HepG2 (cell line): ENCODE measurements around the gene ARL3. TPM values are rescaled to one million over a fixed set of nuclear protein-coding genes. Genes with fewer than 3 reads are reported as not detected.
A peak's percentile ranks its signal among the peaks of the same experiment; 100 is the strongest.

ENCODE experiments used
- AKAP8 ChIP-seq: sonication (generic); formaldehyde crosslinking; IDR thresholded peaks from 2 replicates; pipeline ENCODE4 v1.5.1; 2020; ENCODE audit warnings: mild to moderate bottlenecking, missing genetic modification reagents
- CREM ChIP-seq, 2 experiments: sonication (generic) in 1 of 2; formaldehyde crosslinking in 1 of 2; IDR thresholded peaks; 2 replicates each; pipeline versions ENCODE4 v1.4.0 to v1.6.1; 2016 to 2020; ENCODE audit warnings: antibody characterized with exemption in 1 of 2, mild to moderate bottlenecking in 1 of 2, missing genetic modification reagents in 1 of 2
- GABPB1 ChIP-seq: IDR thresholded peaks from 2 replicates; pipeline ENCODE4 v1.6.1; 2016; ENCODE audit warnings: mild to moderate bottlenecking, missing genetic modification reagents, moderate library complexity, missing compliant biosample characterization
- MEF2D ChIP-seq: sonication (generic); formaldehyde crosslinking; IDR thresholded peaks from 2 replicates; pipeline ENCODE4 v1.5.1; 2020; ENCODE audit warnings: mild to moderate bottlenecking, missing genetic modification reagents
- MYPOP ChIP-seq: sonication (generic); formaldehyde crosslinking; IDR thresholded peaks from 2 replicates; pipeline ENCODE4 v1.8.1; 2023; ENCODE audit warnings: mild to moderate bottlenecking, moderate library complexity, missing genetic modification reagents
- MZF1 ChIP-seq: sonication (generic); formaldehyde crosslinking; IDR thresholded peaks from 2 replicates; pipeline ENCODE4 v1.8.1; 2023; ENCODE audit warnings: mild to moderate bottlenecking, missing genetic modification reagents, borderline replicate concordance
- NFATC3 ChIP-seq: sonication (generic); formaldehyde crosslinking; IDR thresholded peaks from 2 replicates; pipeline ENCODE4 v1.5.1; 2020; ENCODE audit warnings: mild to moderate bottlenecking, missing genetic modification reagents
- NFKBIZ ChIP-seq: IDR thresholded peaks from 2 replicates; pipeline ENCODE4 v1.6.1; 2018; ENCODE audit warnings: missing genetic modification reagents, missing compliant biosample characterization
- PBX2 ChIP-seq: IDR thresholded peaks from 2 replicates; pipeline ENCODE4 v1.6.1; 2016; ENCODE audit warnings: control low read depth
- POGZ ChIP-seq: sonication (generic); formaldehyde crosslinking; IDR thresholded peaks from 2 replicates; pipeline ENCODE4 v1.4.0; 2020; ENCODE audit warnings: mild to moderate bottlenecking, missing genetic modification reagents
- RARG ChIP-seq: sonication (generic); formaldehyde crosslinking; IDR thresholded peaks from 2 replicates; pipeline ENCODE4 v1.4.0; 2020; ENCODE audit warnings: low read depth, mild to moderate bottlenecking, missing genetic modification reagents
- YY1 ChIP-seq: IDR thresholded peaks from 2 replicates; pipeline ENCODE4 v1.6.1; 2011; ENCODE audit warnings: low read length, low read depth, moderate library complexity, mild to moderate bottlenecking; ENCODE audit not compliant: insufficient read depth, insufficient replicate concordance
- ZNF563 ChIP-seq: sonication (generic); formaldehyde crosslinking; IDR thresholded peaks from 2 replicates; pipeline ENCODE4 v1.8.0; 2022; ENCODE audit warnings: mild to moderate bottlenecking, moderate library complexity, missing genetic modification reagents
- ZNF747 ChIP-seq: sonication (generic); formaldehyde crosslinking; IDR thresholded peaks from 2 replicates; pipeline ENCODE4 v1.8.1; 2023; ENCODE audit warnings: missing genetic modification reagents, mild to moderate bottlenecking, borderline replicate concordance
- polyA plus RNA-seq, 8 experiments: library from polyadenylated mRNA; depleted of rRNA in 3 of 8; stranded (reverse) in 7 of 8; unstranded in 1 of 8; fragments of >200 nt; fragmentation: Illumina TruSeq in 4 of 8; extraction: Trizol in 4 of 8; gene quantifications; 2 replicates each; pipeline versions ENCODE4 v1.2.1 to v1.2.3, GENCODE V29; 2011 to 2016; ENCODE audit warnings: low read depth in 4 of 8, missing spikeins in 1 of 8, mixed read lengths in 1 of 8; ENCODE audit not compliant: insufficient read depth in 1 of 8
- total RNA-seq, 5 experiments: library from RNA; depleted of rRNA; stranded (reverse); fragments of >200 nt; fragmentation: Illumina TruSeq; extraction: Trizol; gene quantifications; 2 replicates each; pipeline ENCODE4 v1.2.3, GENCODE V29; 2016; ENCODE audit warnings: low read depth in 1 of 5
- TF ChIP-seq, protein P1 (sequence below): sonication (generic); formaldehyde crosslinking; IDR thresholded peaks from 2 replicates; pipeline ENCODE4 v1.4.0; 2020; ENCODE audit warnings: mild to moderate bottlenecking, missing genetic modification reagents, borderline replicate concordance
- TF ChIP-seq, protein P2 (sequence below): sonication (generic); formaldehyde crosslinking; IDR thresholded peaks from 2 replicates; pipeline ENCODE4 v1.5.0; 2020; ENCODE audit warnings: missing genetic modification reagents
- TF ChIP-seq, protein P3 (sequence below): sonication (generic); formaldehyde crosslinking; IDR thresholded peaks from 2 replicates; pipeline ENCODE4 v1.4.0; 2020; ENCODE audit warnings: mild to moderate bottlenecking, missing genetic modification reagents

The ARL3 gene
- total and polyA plus RNA-seq, 2 of the 13 experiments (the other 11 are each of a cell fraction or from before 2014, with no cell fraction given), result 5.2 to 6.6 TPM

DNA sequence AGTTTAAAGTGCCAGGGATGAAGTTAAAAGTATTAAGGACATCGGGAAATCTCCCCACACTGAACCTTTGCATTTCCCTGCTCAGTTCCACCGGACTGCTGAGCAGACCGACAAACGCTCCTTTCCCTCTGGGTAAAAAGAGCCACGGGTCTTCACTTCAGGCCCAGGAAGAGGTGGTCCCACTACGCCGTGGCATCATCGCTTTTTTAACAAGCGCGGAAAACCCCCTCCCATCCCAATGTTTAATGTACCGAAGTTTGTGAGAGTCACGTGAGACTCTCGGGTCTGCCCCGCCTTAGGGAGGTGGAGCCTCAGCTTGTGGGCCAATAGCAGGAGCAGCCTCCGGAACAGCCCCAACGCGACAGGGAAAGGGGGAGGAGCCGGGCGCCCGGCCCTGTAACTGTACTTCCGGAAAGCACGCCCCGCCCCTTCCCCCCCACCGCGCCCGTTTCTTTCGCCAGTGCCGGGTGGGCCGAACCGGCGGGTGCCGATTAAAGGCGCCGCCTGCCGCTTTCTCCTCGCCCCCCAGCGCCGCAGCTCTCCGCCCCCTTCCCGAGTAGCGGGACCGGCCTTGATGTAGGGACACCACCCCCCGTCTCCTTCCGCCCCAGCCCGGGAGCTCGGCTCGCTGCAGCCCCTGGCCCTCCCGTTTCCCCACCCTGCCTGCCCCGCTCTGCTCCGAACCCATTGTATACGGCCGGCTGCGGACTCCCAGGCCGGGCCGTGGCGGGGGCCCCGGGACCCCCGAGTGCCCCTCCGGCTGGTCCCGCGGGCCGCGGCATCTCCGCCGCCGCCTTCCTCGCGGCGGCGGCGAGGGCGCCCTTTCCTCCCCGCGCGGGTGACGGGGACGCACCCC, 72.1 kb downstream of the ARL3 start (continued):
- no peak for TF ChIP-seq PBX2 (CRISPR knock-in tag)
- peak; percentile 49; the same call in 1 of the 2 replicates for TF ChIP-seq ZNF563 (CRISPR knock-in tag)
- 0 out of 2 replicates have a peak, but pooled peaks have one; percentile 36 for TF ChIP-seq MYPOP (CRISPR knock-in tag)
- peak; percentile 88 for TF ChIP-seq GABPB1 (CRISPR knock-in tag)
- no peak for TF ChIP-seq MZF1
- TF ChIP-seq AKAP8 (CRISPR knock-in tag), result peak; percentile 85
- TF ChIP-seq RARG (CRISPR knock-in tag), result no peak
- TF ChIP-seq NFKBIZ, result no peak
- peak; percentile 14; the same call in 1 of the 2 replicates for TF ChIP-seq CREM (IDR thresholded peaks at IDR 0.05)
- no peak for TF ChIP-seq CREM (CRISPR knock-in tag; IDR thresholded peaks at IDR 0.05)
- peak; percentile 57 for TF ChIP-seq YY1
- TF ChIP-seq, protein P1, sequence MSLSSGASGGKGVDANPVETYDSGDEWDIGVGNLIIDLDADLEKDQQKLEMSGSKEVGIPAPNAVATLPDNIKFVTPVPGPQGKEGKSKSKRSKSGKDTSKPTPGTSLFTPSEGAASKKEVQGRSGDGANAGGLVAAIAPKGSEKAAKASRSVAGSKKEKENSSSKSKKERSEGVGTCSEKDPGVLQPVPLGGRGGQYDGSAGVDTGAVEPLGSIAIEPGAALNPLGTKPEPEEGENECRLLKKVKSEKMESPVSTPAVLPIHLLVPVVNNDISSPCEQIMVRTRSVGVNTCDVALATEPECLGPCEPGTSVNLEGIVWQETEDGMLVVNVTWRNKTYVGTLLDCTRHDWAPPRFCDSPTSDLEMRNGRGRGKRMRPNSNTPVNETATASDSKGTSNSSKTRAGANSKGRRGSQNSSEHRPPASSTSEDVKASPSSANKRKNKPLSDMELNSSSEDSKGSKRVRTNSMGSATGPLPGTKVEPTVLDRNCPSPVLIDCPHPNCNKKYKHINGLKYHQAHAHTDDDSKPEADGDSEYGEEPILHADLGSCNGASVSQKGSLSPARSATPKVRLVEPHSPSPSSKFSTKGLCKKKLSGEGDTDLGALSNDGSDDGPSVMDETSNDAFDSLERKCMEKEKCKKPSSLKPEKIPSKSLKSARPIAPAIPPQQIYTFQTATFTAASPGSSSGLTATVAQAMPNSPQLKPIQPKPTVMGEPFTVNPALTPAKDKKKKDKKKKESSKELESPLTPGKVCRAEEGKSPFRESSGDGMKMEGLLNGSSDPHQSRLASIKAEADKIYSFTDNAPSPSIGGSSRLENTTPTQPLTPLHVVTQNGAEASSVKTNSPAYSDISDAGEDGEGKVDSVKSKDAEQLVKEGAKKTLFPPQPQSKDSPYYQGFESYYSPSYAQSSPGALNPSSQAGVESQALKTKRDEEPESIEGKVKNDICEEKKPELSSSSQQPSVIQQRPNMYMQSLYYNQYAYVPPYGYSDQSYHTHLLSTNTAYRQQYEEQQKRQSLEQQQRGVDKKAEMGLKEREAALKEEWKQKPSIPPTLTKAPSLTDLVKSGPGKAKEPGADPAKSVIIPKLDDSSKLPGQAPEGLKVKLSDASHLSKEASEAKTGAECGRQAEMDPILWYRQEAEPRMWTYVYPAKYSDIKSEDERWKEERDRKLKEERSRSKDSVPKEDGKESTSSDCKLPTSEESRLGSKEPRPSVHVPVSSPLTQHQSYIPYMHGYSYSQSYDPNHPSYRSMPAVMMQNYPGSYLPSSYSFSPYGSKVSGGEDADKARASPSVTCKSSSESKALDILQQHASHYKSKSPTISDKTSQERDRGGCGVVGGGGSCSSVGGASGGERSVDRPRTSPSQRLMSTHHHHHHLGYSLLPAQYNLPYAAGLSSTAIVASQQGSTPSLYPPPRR (CRISPR knock-in tag), result peak; percentile 66; the same call in 1 of the 2 replicates
- peak; percentile 47; the same call in 1 of the 2 replicates for TF ChIP-seq MEF2D
- TF ChIP-seq POGZ (CRISPR knock-in tag), result peak; percentile 75
- TF ChIP-seq NFATC3 (CRISPR knock-in tag), result no peak
- peak; percentile 71 for TF ChIP-seq ZNF747 (CRISPR knock-in tag)
- TF ChIP-seq, protein P2, sequence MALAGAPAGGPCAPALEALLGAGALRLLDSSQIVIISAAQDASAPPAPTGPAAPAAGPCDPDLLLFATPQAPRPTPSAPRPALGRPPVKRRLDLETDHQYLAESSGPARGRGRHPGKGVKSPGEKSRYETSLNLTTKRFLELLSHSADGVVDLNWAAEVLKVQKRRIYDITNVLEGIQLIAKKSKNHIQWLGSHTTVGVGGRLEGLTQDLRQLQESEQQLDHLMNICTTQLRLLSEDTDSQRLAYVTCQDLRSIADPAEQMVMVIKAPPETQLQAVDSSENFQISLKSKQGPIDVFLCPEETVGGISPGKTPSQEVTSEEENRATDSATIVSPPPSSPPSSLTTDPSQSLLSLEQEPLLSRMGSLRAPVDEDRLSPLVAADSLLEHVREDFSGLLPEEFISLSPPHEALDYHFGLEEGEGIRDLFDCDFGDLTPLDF (CRISPR knock-in tag), result 0 out of 2 replicates have a peak, but pooled peaks have one; percentile 43
- TF ChIP-seq, protein P3, sequence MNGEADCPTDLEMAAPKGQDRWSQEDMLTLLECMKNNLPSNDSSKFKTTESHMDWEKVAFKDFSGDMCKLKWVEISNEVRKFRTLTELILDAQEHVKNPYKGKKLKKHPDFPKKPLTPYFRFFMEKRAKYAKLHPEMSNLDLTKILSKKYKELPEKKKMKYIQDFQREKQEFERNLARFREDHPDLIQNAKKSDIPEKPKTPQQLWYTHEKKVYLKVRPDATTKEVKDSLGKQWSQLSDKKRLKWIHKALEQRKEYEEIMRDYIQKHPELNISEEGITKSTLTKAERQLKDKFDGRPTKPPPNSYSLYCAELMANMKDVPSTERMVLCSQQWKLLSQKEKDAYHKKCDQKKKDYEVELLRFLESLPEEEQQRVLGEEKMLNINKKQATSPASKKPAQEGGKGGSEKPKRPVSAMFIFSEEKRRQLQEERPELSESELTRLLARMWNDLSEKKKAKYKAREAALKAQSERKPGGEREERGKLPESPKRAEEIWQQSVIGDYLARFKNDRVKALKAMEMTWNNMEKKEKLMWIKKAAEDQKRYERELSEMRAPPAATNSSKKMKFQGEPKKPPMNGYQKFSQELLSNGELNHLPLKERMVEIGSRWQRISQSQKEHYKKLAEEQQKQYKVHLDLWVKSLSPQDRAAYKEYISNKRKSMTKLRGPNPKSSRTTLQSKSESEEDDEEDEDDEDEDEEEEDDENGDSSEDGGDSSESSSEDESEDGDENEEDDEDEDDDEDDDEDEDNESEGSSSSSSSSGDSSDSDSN (CRISPR knock-in tag), result peak; percentile 90
